Activated CD4-positive, alpha-beta T cell treated with anti-CD3 and anti-CD28 coated beads for 1 hour (primary cell): ENCODE results near the gene KLF6.

ENCODE experiments used
- DNase-seq: peaks from one replicate; pipeline ENCODE4 v3.0.0-alpha.2; 2020

Gene KLF6

GRCh38 chr10:3786295-3787015 is 1.4 kb upstream of the KLF6 start:
- DNase-seq, result no peak

- DNase-seq, result peak; percentile 42
Measured at GRCh38 chr10:3785851-3786271, 852 bp upstream of the KLF6 start.

GRCh38 chr10:3785251-3785850 is 342 bp upstream of the KLF6 start:
- peak; percentile 100 for DNase-seq

GRCh38 chr10:3783682-3784432 is 1.2 kb downstream of the KLF6 start:
- no peak for DNase-seq

- peak; percentile 66 for DNase-seq
Measured at GRCh38 chr10:3783316-3783681, 1.7 kb downstream of the KLF6 start.

- no peak for DNase-seq
Measured at GRCh38 chr10:3782451-3783315, 2.3 kb downstream of the KLF6 start.

- DNase-seq, result no peak
Measured at GRCh38 chr10:3782146-3782450, 2.9 kb downstream of the KLF6 start.

- DNase-seq, result no peak
Measured at GRCh38 chr10:3781468-3782145, 3.4 kb downstream of the KLF6 start.

- DNase-seq, result no peak
Measured at GRCh38 chr10:3780771-3781467, 4.1 kb downstream of the KLF6 start.

GRCh38 chr10:3780021-3780770 is 4.8 kb downstream of the KLF6 start:
- no peak for DNase-seq

- DNase-seq, result no peak
Measured at GRCh38 chr10:3779158-3779741, 5.8 kb downstream of the KLF6 start.

GRCh38 chr10:3778692-3779157 is 6.3 kb downstream of the KLF6 start:
- no peak for DNase-seq

- no peak for DNase-seq
Measured at GRCh38 chr10:3777981-3778691, 6.9 kb downstream of the KLF6 start.

GRCh38 chr10:3776796-3777571 is 8.0 kb downstream of the KLF6 start:
- no peak for DNase-seq

GRCh38 chr10:3775696-3776551 is 9.1 kb downstream of the KLF6 start:
- DNase-seq, result no peak

GRCh38 chr10:3774814-3775695 is 10.0 kb downstream of the KLF6 start:
- DNase-seq, result no peak
